IMR-90 (cell line): ENCODE data around the gene APOL5. TPM values are rescaled to one million over a fixed set of nuclear protein-coding genes. Genes with fewer than 3 reads are reported as not detected.

Experiments used
- ATAC-seq: fragments of 200-7000 bp; cut with Tn5 transposase; 2 replicates; pipeline ENCODE4 v1.9.1; 2020; ENCODE audit warnings: low read depth, mild to moderate bottlenecking, moderate library complexity
- BruUV-seq: library from RNA; stranded (reverse); fragments of 400-500 nt; replicated peaks from 2 replicates; lab custom pipeline; 2021; lab: Mats Ljungman, UMichigan
- CTCF ChIA-PET: fragments of 300-600 bp; formaldehyde crosslinking; extraction: SDS; loops from one replicate; lab custom pipeline; 2021; ENCODE audit warnings: antibody characterized with exemption; lab: Yijun Ruan, JAX
- POLR2A ChIA-PET: fragments of 300-600 bp; sonication (Branson Sonifier 250); formaldehyde crosslinking; loops from one replicate; lab custom pipeline; 2022; ENCODE audit warnings: antibody characterized with exemption; ENCODE audit not compliant: unreplicated experiment; lab: Charles Lee
- DNase-seq: peaks from one replicate; pipeline ENCODE4 v3.0.0; 2013
- H2AFZ ChIP-seq: replicated peaks from 2 replicates; pipeline ENCODE3; 2013; ENCODE audit warnings: low read length, mild to moderate bottlenecking; ENCODE audit not compliant: poor library complexity
- H2AK5ac ChIP-seq: 2 replicates; pipeline ENCODE4 v1.6.1; 2013; ENCODE audit warnings: low read depth, low read length, inconsistent platforms
- H2AK9ac ChIP-seq: replicated peaks from 2 replicates; pipeline ENCODE3; 2013; ENCODE audit warnings: mild to moderate bottlenecking, low read depth, low read length, moderate library complexity; ENCODE audit not compliant: poor library complexity
- H2BK120ac ChIP-seq: 2 replicates; pipeline ENCODE4 v1.6.1; 2013; ENCODE audit warnings: low read depth, low read length, inconsistent platforms
- H2BK15ac ChIP-seq: 3 replicates; pipeline ENCODE4 v1.6.1; 2013; ENCODE audit warnings: low read depth, low read length, inconsistent platforms
- H2BK20ac ChIP-seq: 2 replicates; pipeline ENCODE4 v1.6.1; 2013; ENCODE audit warnings: low read depth, mild to moderate bottlenecking, inconsistent platforms, low read length, moderate library complexity
- H2BK5ac ChIP-seq: 2 replicates; pipeline ENCODE4 v1.6.1; 2013; ENCODE audit warnings: mild to moderate bottlenecking, low read depth, low read length, inconsistent platforms; ENCODE audit not compliant: poor library complexity, severe bottlenecking
- H3K14ac ChIP-seq: replicated peaks from 2 replicates; pipeline ENCODE4 v1.6.1; 2013; ENCODE audit warnings: low read depth, low read length, inconsistent platforms
- H3K18ac ChIP-seq: 2 replicates; pipeline ENCODE4 v1.6.1; 2013; ENCODE audit warnings: low read depth, low read length, control low read depth
- H3K23ac ChIP-seq: 2 replicates; pipeline ENCODE4 v1.6.1; 2013; ENCODE audit warnings: low read depth, low read length, inconsistent platforms
- H3K27ac ChIP-seq: 2 replicates; pipeline ENCODE4 v1.5.1; 2013; ENCODE audit warnings: mild to moderate bottlenecking, control low read depth, low read length; ENCODE audit not compliant: insufficient read depth
- H3K27me3 ChIP-seq: 2 replicates; pipeline ENCODE4 v1.6.1; 2013; ENCODE audit warnings: low read length; ENCODE audit not compliant: control insufficient read depth, insufficient read depth
- H3K36me3 ChIP-seq: 2 replicates; pipeline ENCODE4 v1.6.1; 2013; ENCODE audit warnings: low read length, mixed read lengths; ENCODE audit not compliant: control insufficient read depth, insufficient read depth
- H3K4ac ChIP-seq: 2 replicates; pipeline ENCODE4 v1.6.1; 2013; ENCODE audit warnings: low read depth, low read length, inconsistent platforms
- H3K4me1 ChIP-seq: 2 replicates; pipeline ENCODE4 v1.6.1; 2013; ENCODE audit warnings: low read length, mixed read lengths; ENCODE audit not compliant: control insufficient read depth, insufficient read depth
- H3K4me2 ChIP-seq: 2 replicates; pipeline ENCODE4 v1.6.1; 2013; ENCODE audit warnings: low read depth, mild to moderate bottlenecking, control low read depth, low read length, moderate library complexity
- H3K4me3 ChIP-seq: 2 replicates; pipeline ENCODE4 v1.5.1; 2013; ENCODE audit warnings: low read depth, mild to moderate bottlenecking, control low read depth, low read length, moderate library complexity; ENCODE audit not compliant: insufficient read depth
- H3K56ac ChIP-seq: 2 replicates; pipeline ENCODE4 v1.6.1; 2013; ENCODE audit warnings: low read length, inconsistent platforms; ENCODE audit not compliant: insufficient read depth; ENCODE audit errors: extremely low read depth
- H3K79me1 ChIP-seq, 2 experiments: 2 replicates each; pipeline ENCODE4 v1.6.1; 2013; ENCODE audit warnings: low read length in 2 of 2, inconsistent platforms in 1 of 2, low read depth in 1 of 2
- H3K9ac ChIP-seq: 2 replicates; pipeline ENCODE4 v1.6.1; 2013; ENCODE audit warnings: low read depth, low read length, control low read depth
- H3K9me1 ChIP-seq: 2 replicates; pipeline ENCODE4 v1.6.1; 2013; ENCODE audit warnings: low read length, inconsistent platforms; ENCODE audit not compliant: insufficient read depth
- H3K9me3 ChIP-seq: 2 replicates; pipeline ENCODE4 v1.6.1; 2013; ENCODE audit warnings: low read length; ENCODE audit not compliant: control insufficient read depth, insufficient read depth
- H4K20me1 ChIP-seq: 2 replicates; pipeline ENCODE4 v1.6.1; 2013; ENCODE audit warnings: low read length, inconsistent platforms; ENCODE audit not compliant: insufficient read depth
- H4K5ac ChIP-seq: 2 replicates; pipeline ENCODE4 v1.6.1; 2013; ENCODE audit warnings: mild to moderate bottlenecking, low read depth, low read length, control low read depth
- H4K8ac ChIP-seq, 2 experiments: 2 replicates each; pipeline ENCODE4 v1.6.1; 2013; ENCODE audit warnings: low read depth in 2 of 2, low read length in 2 of 2, control low read depth in 1 of 2, inconsistent platforms in 1 of 2
- H4K91ac ChIP-seq: 2 replicates; pipeline ENCODE4 v1.6.1; 2013; ENCODE audit warnings: low read depth, low read length, inconsistent platforms; ENCODE audit not compliant: insufficient read depth
- FOS ChIP-seq: fragments of 150-350 bp; IDR thresholded peaks from 2 replicates; pipeline ENCODE4 v1.6.1; 2016; ENCODE audit warnings: low read depth, low read length
- MXI1 ChIP-seq: IDR thresholded peaks from 2 replicates; pipeline ENCODE4 v1.6.1; 2012; ENCODE audit warnings: low read depth, mild to moderate bottlenecking, low read length, moderate library complexity, borderline replicate concordance
- whole genome bisulfite sequencing, 2 experiments: methylation state at CpG; one replicate each; pipeline versions ENCODE4 v1.1.5 to v1.1.7; 2013; ENCODE audit warnings: missing lambda C conversion rate in 2 of 2; ENCODE audit not compliant: insufficient read length in 1 of 2; ENCODE audit errors: extremely low coverage in 2 of 2; 5-methylcytosine and 5-hydroxymethylcytosine counted together
- dilution Hi-C: fragments of 300-500 bp; cut with HindIII; formaldehyde crosslinking; loops from one replicate; pipeline ENCODE4 v1.14.3; 2018; ENCODE audit warnings: low sequenced_read_pairs; ENCODE audit not compliant: unreplicated experiment
- in situ Hi-C: fragments of 300-500 bp; cut with MboI; formaldehyde crosslinking; loops from 3 replicates; pipeline ENCODE4 v1.14.3; 2019; ENCODE audit warnings: low sequenced_read_pairs, inconsistent platforms, mixed read lengths
- intact Hi-C: fragments of 100-400 bp; cut with micrococcal nuclease; formaldehyde crosslinking; loops from 2 replicates; pipeline ENCODE4 v1.10.0; 2022
- polyA plus RNA-seq, 3 experiments: library from polyadenylated mRNA; depleted of rRNA; stranded (reverse); fragments of >200 nt; gene quantifications; 2 replicates each; pipeline ENCODE4 v1.2.3, GENCODE V29; 2012; ENCODE audit warnings: low replicate concordance in 1 of 3
- total RNA-seq: library from RNA; depleted of rRNA; stranded (reverse); fragments of >200 nt; gene quantifications from 2 replicates; pipeline ENCODE4 v1.2.3, GENCODE V29; 2012

The APOL5 gene
- total and polyA plus RNA-seq, 2 of the 4 experiments (the other 2 are of a cell fraction), result 0.15 to 0.18 TPM

- CTCF ChIA-PET, result interaction anchor here (0.7 kb wide), 1 partner anchor 165 kb away, joined by 3 read pairs; no protein-coding TSS in a partner anchor
Observed at GRCh38 chr22:35746946-35747703, 29.5 kb downstream of the APOL5 start.

More at GRCh38 chr22:35746946-35747703, 29.5 kb downstream of the APOL5 start:
- DNase-seq (peak; percentile 80), ATAC-seq (peak; percentile 70)
- peaks cover 11% of the 10 kb centered on the region; the same call in 1 of the 2 replicates for H4K20me1 ChIP-seq
- peak overlapping the region; percentile 91 for H4K5ac ChIP-seq
- peak overlapping the region; percentile 98 for H3K27ac ChIP-seq
- BruUV-seq, result no TSS peak
- H2AK9ac ChIP-seq, result no peak overlapping the region
- no peak overlapping the region for H2AFZ ChIP-seq
- WGBS, 2 experiments, result no CpG with 5 or more reads among the region's 4 CpGs
- POLR2A ChIA-PET, result no interaction called here
- 0 out of 2 replicates have a peak overlapping the region, but pooled peaks have one; percentile 15 for H3K14ac ChIP-seq
- H4K91ac ChIP-seq, result peak overlapping the region; percentile 54; the same call in 1 of the 2 replicates
- intact Hi-C loops (loop anchor here (2.0 kb wide), 2 partner anchors 90 to 118 kb away; no protein-coding TSS in a partner anchor), dilution Hi-C loops (no loop called here), in situ Hi-C loops (loop anchor here (5.0 kb wide), 1 partner anchor 375 kb away; no protein-coding TSS in a partner anchor)
- H3K4me2 ChIP-seq, result peak overlapping the region; percentile 62
- peak overlapping the region; percentile 74 for H2BK5ac ChIP-seq
- peaks cover 28% of the 10 kb centered on the region for H3K4me1 ChIP-seq
- H2AK5ac ChIP-seq, result peak overlapping the region; percentile 31; the same call in 1 of the 2 replicates
- peak overlapping the region; percentile 94 for H3K18ac ChIP-seq
- H3K9me1 ChIP-seq, result peaks cover 20% of the 10 kb centered on the region
- peak overlapping the region; percentile 38 to 41; a peak in 2 of 4 replicates for H4K8ac ChIP-seq
- H3K79me1 ChIP-seq, result peaks cover 14 to 63% of the 10 kb centered on the region in 2 experiments
- H2BK15ac ChIP-seq, result peak overlapping the region; percentile 46; the same call in 1 of the 3 replicates
- peak overlapping the region; percentile 58; the same call in 1 of the 2 replicates for H2BK20ac ChIP-seq
- TF ChIP-seq FOS (peak; percentile 47; the same call in 1 of the 2 replicates), MXI1 (no peak)
- H2BK120ac ChIP-seq, result peak overlapping the region; percentile 72
- H3K9ac ChIP-seq, result peak overlapping the region; percentile 62
- peak overlapping the region; percentile 53 for H3K56ac ChIP-seq
- H3K4me3 ChIP-seq, result no peak overlapping the region
- peaks cover 25% of the 10 kb centered on the region for H3K36me3 ChIP-seq
- no peaks in the 10 kb centered on the region for H3K9me3 ChIP-seq
- no peaks in the 10 kb centered on the region for H3K27me3 ChIP-seq
- peak overlapping the region; percentile 43; the same call in 1 of the 2 replicates for H3K4ac ChIP-seq
- peak overlapping the region; percentile 9 for H3K23ac ChIP-seq
